Hepatocyte (in vitro differentiated cells): ENCODE results near the gene SLC6A17. TPM values are rescaled to one million over a fixed set of nuclear protein-coding genes. Genes with fewer than 3 reads are reported as not detected.

Source experiments
- DNase-seq: peaks from one replicate; pipeline ENCODE4 v3.0.0-alpha.2; 2016; ENCODE audit warnings: low spot score
- H2AFZ ChIP-seq: fragments of 200-600 bp; sonication (generic); 2 replicates; pipeline ENCODE4 v1.6.0; 2016; ENCODE audit warnings: antibody characterized with exemption, mild to moderate bottlenecking
- H3K27ac ChIP-seq: fragments of 200-600 bp; sonication (generic); 2 replicates; pipeline ENCODE4 v1.5.1; 2016; ENCODE audit warnings: mild to moderate bottlenecking
- H3K27me3 ChIP-seq: fragments of 200-600 bp; sonication (generic); 2 replicates; pipeline ENCODE4 v1.6.1; 2016
- H3K36me3 ChIP-seq: fragments of 200-600 bp; sonication (generic); replicated peaks from 2 replicates; pipeline ENCODE4 v1.5.1; 2016; ENCODE audit warnings: low read depth; ENCODE audit not compliant: insufficient read depth
- H3K4me1 ChIP-seq: fragments of 200-600 bp; sonication (generic); 2 replicates; pipeline ENCODE4 v1.5.1; 2016; ENCODE audit warnings: mild to moderate bottlenecking, moderate library complexity; ENCODE audit not compliant: insufficient read depth
- H3K4me2 ChIP-seq: fragments of 200-600 bp; sonication (generic); 2 replicates; pipeline ENCODE4 v1.6.0; 2016
- H3K4me3 ChIP-seq: fragments of 200-600 bp; sonication (generic); 2 replicates; pipeline ENCODE4 v1.5.1; 2016; ENCODE audit warnings: mild to moderate bottlenecking
- H3K79me2 ChIP-seq: fragments of 200-600 bp; sonication (generic); 2 replicates; pipeline ENCODE4 v1.6.0; 2017; ENCODE audit warnings: mild to moderate bottlenecking
- H3K9me2 ChIP-seq: fragments of 200-600 bp; sonication (generic); replicated peaks from 2 replicates; pipeline ENCODE4 v1.6.0; 2017; ENCODE audit warnings: mild to moderate bottlenecking; ENCODE audit not compliant: insufficient read depth
- H3K9me3 ChIP-seq: fragments of 200-600 bp; sonication (generic); 2 replicates; pipeline ENCODE4 v1.5.1; 2016; ENCODE audit warnings: low read depth, mild to moderate bottlenecking
- H4K20me1 ChIP-seq: fragments of 200-600 bp; sonication (generic); 2 replicates; pipeline ENCODE4 v1.6.0; 2016; ENCODE audit warnings: mild to moderate bottlenecking; ENCODE audit not compliant: insufficient read depth, poor library complexity, severe bottlenecking
- EZH2 ChIP-seq: fragments of 200-600 bp; sonication (generic); IDR thresholded peaks from 2 replicates; pipeline ENCODE4 v1.6.1; 2016; ENCODE audit warnings: antibody characterized with exemption, mild to moderate bottlenecking, borderline replicate concordance
- EZH2phosphoT487 ChIP-seq: fragments of 200-600 bp; sonication (generic); IDR thresholded peaks from one replicate; pipeline ENCODE4 v1.6.1; 2018; ENCODE audit warnings: antibody characterized with exemption, mild to moderate bottlenecking, low read depth, moderate library complexity; ENCODE audit not compliant: unreplicated experiment, severe bottlenecking
- WGBS: methylation state at CpG from one replicate; pipeline ENCODE4 v1.1.6; 2016; ENCODE audit warnings: low lambda C conversion rate; ENCODE audit errors: missing lambda C conversion rate; 5-methylcytosine and 5-hydroxymethylcytosine counted together
- polyA plus RNA-seq: library from polyadenylated mRNA; unstranded; fragments of >200 nt; fragmentation: Nextera tagmentation; extraction: Ambion mirVana; gene quantifications from 2 replicates; pipeline ENCODE4 v1.2.1, GENCODE V29; 2016
- total RNA-seq: library from RNA; depleted of rRNA; stranded (reverse); fragments of >200 nt; gene quantifications from 2 replicates; pipeline ENCODE4 v1.2.3, GENCODE V29; 2014
- TF ChIP-seq, protein P1 (sequence below): fragments of 200-600 bp; sonication (generic); IDR thresholded peaks from 2 replicates; pipeline ENCODE4 v1.5.1; 2016; ENCODE audit warnings: antibody characterized with exemption, mild to moderate bottlenecking; ENCODE audit not compliant: poor library complexity

The SLC6A17 gene
- total and polyA plus RNA-seq, 2 experiments from 2014 or later, result 0.36 to 0.63 TPM

GRCh38 chr1:110113551-110113950 lies 36.7 kb upstream of the SLC6A17 start:
- Histone ChIP-seq H3K9me3 (no peaks in the 10 kb centered on the region), H2AFZ (no peak overlapping the region), H3K4me1 (no peaks in the 10 kb centered on the region), H3K9me2 (no peaks in the 10 kb centered on the region), H4K20me1 (no peaks in the 10 kb centered on the region), H3K27ac (no peak overlapping the region), H3K36me3 (no peaks in the 10 kb centered on the region), H3K4me3 (no peak overlapping the region), H3K79me2 (no peaks in the 10 kb centered on the region), H3K27me3 (peaks cover 6% of the 10 kb centered on the region), H3K4me2 (no peak overlapping the region)
- DNase-seq, result no peak
- 74% methylated on average over 5 of the region's 5 CpGs for WGBS
- TF ChIP-seq, protein P1, sequence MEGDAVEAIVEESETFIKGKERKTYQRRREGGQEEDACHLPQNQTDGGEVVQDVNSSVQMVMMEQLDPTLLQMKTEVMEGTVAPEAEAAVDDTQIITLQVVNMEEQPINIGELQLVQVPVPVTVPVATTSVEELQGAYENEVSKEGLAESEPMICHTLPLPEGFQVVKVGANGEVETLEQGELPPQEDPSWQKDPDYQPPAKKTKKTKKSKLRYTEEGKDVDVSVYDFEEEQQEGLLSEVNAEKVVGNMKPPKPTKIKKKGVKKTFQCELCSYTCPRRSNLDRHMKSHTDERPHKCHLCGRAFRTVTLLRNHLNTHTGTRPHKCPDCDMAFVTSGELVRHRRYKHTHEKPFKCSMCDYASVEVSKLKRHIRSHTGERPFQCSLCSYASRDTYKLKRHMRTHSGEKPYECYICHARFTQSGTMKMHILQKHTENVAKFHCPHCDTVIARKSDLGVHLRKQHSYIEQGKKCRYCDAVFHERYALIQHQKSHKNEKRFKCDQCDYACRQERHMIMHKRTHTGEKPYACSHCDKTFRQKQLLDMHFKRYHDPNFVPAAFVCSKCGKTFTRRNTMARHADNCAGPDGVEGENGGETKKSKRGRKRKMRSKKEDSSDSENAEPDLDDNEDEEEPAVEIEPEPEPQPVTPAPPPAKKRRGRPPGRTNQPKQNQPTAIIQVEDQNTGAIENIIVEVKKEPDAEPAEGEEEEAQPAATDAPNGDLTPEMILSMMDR, result no peak
- TF ChIP-seq EZH2, result no peak
- no peak for TF ChIP-seq EZH2phosphoT487

GRCh38 chr1:110114173-110114572 lies 36.1 kb upstream of the SLC6A17 start:
- no peaks in the 10 kb centered on the region for H3K9me3 ChIP-seq
- no peak overlapping the region for H3K4me2 ChIP-seq
- H3K27me3 ChIP-seq, result peaks cover 6% of the 10 kb centered on the region
- no peak for DNase-seq
- no peaks in the 10 kb centered on the region for H3K79me2 ChIP-seq
- H3K4me3 ChIP-seq, result no peak overlapping the region
- H4K20me1 ChIP-seq, result no peaks in the 10 kb centered on the region
- no peaks in the 10 kb centered on the region for H3K9me2 ChIP-seq
- H2AFZ ChIP-seq, result no peak overlapping the region
- H3K36me3 ChIP-seq, result no peaks in the 10 kb centered on the region
- H3K4me1 ChIP-seq, result no peaks in the 10 kb centered on the region
- H3K27ac ChIP-seq, result no peak overlapping the region
- 79% methylated on average over 5 of the region's 5 CpGs for WGBS
- TF ChIP-seq EZH2 (no peak), EZH2phosphoT487 (no peak)
- TF ChIP-seq, protein P1, result no peak

- Histone ChIP-seq H3K79me2 (no peaks in the 10 kb centered on the region), H3K4me1 (no peaks in the 10 kb centered on the region), H3K4me2 (no peak overlapping the region), H3K9me2 (no peaks in the 10 kb centered on the region), H3K4me3 (no peak overlapping the region), H3K9me3 (no peaks in the 10 kb centered on the region), H3K36me3 (no peaks in the 10 kb centered on the region), H4K20me1 (no peaks in the 10 kb centered on the region), H3K27ac (no peak overlapping the region), H3K27me3 (peaks cover 6% of the 10 kb centered on the region), H2AFZ (no peak overlapping the region)
- 62% methylated on average over 5 of the region's 5 CpGs for WGBS
- TF ChIP-seq EZH2phosphoT487, result no peak
- no peak for TF ChIP-seq EZH2
- TF ChIP-seq, protein P1, result no peak
- DNase-seq, result no peak
Measured at GRCh38 chr1:110114784-110115183, 35.5 kb upstream of the SLC6A17 start.
